SW 1271 (cell line): Measurements from ENCODE around the gene KRT13.
A peak's percentile ranks its signal among the peaks of the same experiment; 100 is the strongest.

ENCODE experiments used
- DNase-seq, 2 experiments: peaks; one replicate each; lab custom pipeline; 2025; lab: John Stamatoyannopoulos, UW

Gene KRT13

GRCh38 chr17:41519501-41520224 lies 14.3 kb upstream of the KRT13 start:
- DNase-seq: no peak

DNA sequence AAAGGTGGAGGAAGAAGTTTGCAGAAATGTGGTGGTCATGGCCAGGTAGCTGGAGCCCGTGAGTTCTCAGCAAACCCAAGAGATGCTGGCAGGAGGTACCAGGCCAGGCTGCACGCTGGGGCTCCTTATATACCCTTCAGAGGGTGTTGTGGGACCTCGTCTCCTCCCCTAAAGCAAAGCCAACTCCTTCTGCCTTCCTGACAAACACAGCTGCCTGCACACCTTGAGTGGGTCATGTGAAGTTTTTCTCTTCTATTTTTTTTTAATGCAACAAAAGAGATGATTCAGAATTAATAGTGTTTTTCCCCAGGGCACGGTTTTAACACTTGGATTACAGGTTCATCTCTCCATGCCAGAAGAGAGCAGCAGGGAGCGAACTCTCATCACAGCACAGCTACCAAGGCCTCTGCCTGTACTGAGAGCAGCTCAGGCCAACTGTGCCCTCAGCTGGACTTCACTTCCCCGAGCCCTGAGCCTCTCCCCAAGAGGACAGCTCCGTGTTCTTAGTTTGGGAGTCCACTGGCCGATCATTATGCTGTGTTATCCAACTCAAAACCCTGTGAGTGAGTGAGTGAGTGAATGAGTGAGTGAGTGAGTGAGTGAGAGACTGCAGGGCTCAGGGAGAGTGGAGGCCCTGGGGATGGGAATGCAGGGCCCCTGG lies 13.5 kb upstream of the KRT13 start, which contains the start of gene KRT15:
TSS of gene KRT15 (minus strand) at position 102 of the 661 bp plus-strand sequence. CDS start at position 39, 63 bp downstream.
- peak in 1 of 2 experiments; percentile 6 for DNase-seq

GRCh38 chr17:41518031-41518430 lies 12.6 kb upstream of the KRT13 start:
- DNase-seq: no peak

GRCh38 chr17:41516830-41517283 lies 11.4 kb upstream of the KRT13 start:
- DNase-seq: no peak

GRCh38 chr17:41516147-41516829 lies 10.9 kb upstream of the KRT13 start:
- no peak for DNase-seq

DNA sequence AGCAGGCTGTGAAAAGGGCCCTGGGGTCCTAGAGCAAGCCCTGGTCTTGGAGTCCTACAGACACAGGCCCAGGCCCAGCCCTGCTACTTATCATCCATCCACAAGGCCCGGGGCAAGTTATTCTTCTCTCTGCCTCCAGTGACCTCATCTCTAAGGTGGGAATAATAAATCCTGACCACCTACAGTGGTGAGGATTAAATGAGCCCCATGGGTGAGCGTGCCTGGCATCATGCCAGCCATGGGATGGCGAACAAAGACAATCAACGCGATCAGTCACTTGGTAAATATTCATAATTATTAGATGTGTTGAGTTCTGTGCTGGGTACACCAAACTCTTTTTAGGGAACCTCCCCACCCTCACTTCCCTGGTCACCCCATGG lies 7.7 kb upstream of the KRT13 start:
- DNase-seq: no peak

DNA sequence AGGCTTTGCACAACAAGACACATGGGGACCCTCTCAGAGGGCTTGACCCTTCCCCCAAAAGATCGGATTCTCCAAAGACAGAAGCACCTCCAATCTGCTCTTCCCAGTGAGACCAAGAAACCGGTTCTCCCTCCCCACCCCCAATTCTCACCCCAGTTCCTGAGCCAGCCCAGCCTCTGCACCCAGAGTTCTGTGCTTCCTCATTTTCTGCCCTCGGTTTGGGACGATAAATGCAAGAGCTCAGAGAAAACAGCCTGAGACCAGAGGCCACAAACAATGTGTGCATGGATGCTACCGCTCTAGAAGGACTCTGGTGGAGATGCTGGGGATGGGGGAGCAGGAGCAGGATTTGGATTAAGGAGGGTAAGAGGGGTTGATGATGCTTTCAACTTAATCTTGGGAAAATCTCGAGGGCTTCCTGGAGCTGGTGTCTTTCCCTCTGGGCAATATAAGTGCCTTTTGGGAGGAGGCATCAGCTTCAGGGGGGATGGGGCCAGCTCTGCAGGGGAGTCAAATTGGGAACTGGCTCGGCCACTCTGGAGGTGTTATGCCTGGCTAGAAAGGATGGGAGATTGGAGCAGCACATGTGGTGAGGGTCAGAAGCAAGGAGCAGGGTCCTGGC lies 7.2 kb upstream of the KRT13 start:
- no peak for DNase-seq

DNA sequence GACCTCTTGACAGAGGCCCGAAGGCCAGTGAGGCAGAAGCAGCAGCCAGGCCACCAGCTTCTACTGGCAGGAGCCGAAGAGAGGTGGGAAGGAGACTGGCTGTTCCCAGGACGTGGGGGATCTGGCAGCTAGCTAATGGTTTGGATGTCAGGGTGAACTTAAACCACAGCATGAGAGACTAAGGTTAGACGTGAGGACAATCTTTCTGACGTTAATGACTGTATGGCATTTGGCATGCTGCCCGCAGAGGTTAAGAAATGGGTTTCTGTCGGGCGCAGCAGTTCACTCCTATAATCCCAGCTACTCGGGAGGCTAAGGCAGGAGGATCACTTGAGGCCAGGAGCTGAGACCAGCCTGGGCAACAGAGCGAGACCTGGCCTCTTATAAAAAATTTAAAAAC lies 6.3 kb upstream of the KRT13 start:
- no peak for DNase-seq

DNA sequence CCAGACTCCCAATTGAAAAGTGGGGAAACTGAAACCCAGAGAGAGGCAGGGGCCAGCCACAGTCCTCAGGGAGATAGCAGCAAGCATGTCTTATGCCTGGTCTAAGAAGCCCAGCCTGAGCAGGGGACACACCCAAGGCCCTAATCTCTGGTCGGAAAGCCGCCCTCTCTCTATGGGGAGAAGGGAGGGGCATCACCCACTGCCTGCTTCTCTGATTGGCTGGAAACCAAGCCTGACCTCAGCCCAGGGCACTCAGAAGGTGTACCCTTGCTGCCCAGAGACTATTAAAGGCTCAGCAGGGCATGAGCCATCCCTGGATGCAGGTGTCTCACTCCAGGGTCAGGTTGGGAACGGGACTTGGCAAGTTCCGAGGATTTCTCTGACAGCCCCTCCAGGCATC lies 5.7 kb upstream of the KRT13 start:
- DNase-seq: no peak

GRCh38 chr17:41510251-41511065 lies 5.0 kb upstream of the KRT13 start:
- no peak for DNase-seq

DNA sequence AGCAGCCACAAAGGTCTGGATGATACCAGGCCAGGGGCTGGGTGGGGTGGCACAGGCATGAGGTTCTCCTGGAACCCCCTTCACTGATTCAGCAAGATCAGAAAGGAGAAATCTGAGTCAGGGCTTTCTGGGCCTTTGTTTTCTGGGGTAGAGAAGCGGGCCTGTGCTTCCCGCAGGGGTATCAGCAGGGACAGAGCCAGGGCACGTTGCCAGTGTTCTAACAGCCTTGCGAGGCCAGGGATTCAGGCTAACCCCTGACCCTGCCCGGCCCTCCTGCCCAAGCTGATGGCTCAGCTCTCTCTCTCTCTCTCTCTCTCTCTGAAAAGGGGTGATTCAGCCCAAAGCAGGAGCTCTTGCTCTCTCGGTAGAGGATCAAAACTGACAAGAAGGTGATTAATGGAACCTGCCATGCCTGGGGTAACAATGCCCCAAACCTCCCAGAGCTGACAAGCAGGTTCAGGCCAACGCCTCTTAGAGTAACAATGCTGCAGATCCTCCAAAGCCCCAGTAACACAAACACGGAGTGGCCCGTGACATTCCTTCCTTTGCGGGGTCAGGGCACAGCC lies 2.0 kb upstream of the KRT13 start:
- no peak for DNase-seq

GRCh38 chr17:41505809-41506767 lies 676 bp upstream of the KRT13 start:
- DNase-seq: no peak

DNA sequence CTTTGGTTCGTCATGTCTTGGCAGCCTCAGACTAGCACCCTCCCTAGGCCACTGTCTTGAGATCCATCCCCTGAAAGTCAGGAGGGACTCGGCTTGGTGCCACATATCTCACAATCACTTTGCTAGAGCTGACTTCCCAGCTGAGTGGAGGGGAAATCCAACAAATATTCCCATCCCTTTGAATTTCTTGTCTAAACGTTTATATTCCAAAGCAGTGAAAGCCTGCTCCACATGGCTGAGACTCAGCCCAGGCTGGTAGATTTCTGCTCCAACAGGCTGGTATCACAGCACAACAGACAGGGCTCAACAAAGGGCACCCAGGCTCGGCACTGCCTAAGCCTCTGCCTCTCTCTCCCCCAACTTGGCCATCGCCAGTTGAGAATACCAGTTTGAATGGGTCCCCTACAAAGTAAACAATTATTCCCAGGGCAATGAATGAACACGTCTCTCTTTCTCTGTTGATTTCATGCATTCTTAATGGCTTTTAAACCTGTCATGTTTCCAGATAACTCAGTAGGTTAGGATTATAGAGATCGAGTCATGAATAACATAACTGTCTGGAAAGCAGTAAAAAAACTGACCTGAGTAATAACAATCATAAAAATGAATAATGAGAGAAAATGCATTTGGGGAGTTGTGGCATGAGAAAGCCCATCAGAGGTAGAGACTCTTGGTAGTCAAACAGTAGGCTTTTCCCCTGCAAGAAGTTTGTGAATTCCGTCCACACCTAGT lies 1.0 kb downstream of the KRT13 start:
- no peak for DNase-seq

DNA sequence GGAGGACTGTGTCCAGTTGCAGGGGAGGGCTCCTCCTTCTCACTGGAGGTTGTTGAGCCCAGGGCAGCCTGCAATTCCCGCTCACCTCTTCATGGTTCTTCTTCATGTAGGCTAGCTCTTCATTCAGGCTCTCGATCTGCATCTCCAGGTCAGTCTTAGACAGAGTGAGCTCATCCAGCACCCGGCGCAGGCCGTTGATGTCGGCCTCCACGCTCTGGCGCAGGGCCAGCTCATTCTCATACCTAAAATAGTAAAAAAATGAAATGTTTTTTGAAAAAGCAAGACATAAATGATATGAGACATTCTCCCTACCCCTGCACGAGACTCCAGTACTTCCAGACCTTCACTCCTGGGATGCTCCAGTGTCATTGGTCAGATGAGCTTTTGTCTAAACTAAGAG lies 2.2 kb downstream of the KRT13 start:
- DNase-seq: no peak

DNA sequence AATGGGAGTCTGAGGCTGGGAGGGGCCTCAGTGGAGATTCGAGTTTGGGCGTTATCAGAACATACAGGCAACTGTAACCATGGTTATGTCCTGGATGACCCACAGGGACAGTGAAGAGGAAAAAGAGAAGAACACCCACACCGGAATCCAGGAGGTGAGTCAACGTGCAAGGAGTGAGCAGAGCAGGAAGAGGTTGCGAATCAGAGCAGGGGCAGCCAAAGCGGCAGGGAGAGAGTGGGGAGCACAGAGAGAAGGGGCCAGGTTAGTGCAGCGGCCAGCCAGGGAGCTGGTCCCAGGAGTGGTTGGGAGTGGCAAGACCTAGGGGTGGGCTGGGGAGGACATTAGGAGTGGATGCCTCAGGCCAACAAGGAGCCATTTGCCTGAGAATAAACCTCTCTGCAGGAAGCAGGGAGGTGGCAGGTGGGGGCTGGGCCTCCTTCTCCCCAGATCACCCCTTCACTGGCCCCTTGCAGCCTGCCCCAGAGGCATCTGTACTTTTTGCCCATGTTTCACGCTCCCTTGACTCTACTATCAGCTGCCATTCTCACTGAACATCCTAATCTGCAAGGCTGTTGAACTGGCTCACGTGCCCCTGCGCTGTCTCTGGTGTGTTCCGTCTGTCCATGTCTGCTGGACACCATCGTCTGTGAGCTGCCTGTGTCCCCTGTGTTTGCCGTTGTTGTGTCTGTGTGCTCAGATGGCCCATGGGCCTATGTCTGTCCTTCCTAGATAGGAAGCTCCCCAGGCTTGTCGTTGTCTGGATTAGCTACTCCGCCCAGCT lies 5.1 kb downstream of the KRT13 start:
- DNase-seq: peak; percentile 54 to 73

- no peak for DNase-seq
Measured at GRCh38 chr17:41499714-41500113, 5.7 kb downstream of the KRT13 start.

DNA sequence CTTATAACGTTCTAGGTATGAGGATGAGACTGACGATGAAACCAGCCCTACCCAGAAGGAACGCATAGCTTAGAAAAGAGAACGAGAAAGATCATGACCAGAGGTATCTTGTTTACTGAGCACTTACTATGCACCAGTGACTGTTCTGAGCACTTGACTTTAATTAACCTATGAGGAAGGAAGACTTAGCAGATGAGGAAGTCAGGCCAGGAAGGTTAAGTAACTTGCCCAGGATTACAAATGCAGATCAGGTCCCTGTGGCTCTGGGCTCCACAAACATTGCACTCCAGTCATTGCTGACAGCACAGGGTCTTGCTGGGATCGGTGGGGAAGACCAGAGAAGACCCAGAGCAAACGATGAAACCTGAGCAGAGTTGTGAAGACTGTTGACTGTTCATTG lies 7.1 kb downstream of the KRT13 start:
- peak in 1 of 2 experiments; percentile 2 for DNase-seq

DNA sequence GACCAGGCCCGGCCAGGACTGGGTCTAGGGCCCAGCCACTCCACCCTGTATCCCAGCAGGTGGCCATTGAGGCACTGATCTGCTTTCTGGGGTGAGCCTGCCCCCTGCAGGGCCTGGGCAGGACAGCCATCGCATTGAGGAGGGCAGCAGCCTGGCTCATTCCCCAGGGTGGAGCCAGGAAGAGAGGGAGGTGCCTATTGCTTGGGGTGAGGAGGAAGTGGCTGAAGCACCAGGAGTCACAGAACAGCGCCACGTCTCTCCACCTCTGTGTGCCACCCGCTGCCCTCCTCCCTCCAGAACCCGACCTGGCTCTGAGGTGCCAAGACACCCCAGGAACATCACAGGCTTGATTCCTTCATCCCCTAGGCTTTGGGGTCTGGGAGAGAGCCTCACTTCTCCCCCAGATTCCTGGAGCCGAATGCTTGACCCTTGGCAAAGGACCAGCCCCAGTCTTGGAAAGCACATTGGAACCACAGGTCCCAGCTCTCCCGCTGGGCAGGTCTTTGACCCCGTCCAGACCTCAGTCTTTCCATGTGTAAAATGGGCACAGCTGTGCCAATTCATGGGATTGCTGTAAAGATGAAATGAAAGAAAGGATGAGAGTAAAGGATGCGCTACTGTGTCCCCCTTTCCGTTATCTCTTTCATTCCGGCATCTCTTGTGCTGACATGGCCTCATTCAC lies 8.5 kb downstream of the KRT13 start:
- peak; percentile 55 to 87 for DNase-seq
